HG03159 (cell line): ENCODE results near the gene PSMC4.
"Not testable (repeated sequence)": the region's sequence is repeated elsewhere in the genome, so short reads cannot be mapped to it uniquely, and the experiment has no call there.

ENCODE experiments used
- ATAC-seq: cut with Tn5 transposase; IDR thresholded peaks from one replicate; pipeline ENCODE4 v1.9.1; 2021; ENCODE audit warnings: mild to moderate bottlenecking, moderate library complexity; ENCODE audit not compliant: unreplicated experiment

The PSMC4 gene

GRCh38 chr19:39943586-39943985 is 27.4 kb upstream of the PSMC4 start:
- no peak for ATAC-seq

GRCh38 chr19:39946532-39946931 is 24.4 kb upstream of the PSMC4 start:
- no peak for ATAC-seq

GRCh38 chr19:39949026-39949747 is 21.8 kb upstream of the PSMC4 start:
- ATAC-seq, result no peak

- no peak for ATAC-seq
Observed at GRCh38 chr19:39951065-39951650, 19.8 kb upstream of the PSMC4 start.

GRCh38 chr19:39951686-39952085 is 19.3 kb upstream of the PSMC4 start:
- no peak for ATAC-seq

GRCh38 chr19:39953915-39954314 is 17.1 kb upstream of the PSMC4 start:
- ATAC-seq, result no peak

GRCh38 chr19:39957886-39958285 is 13.1 kb upstream of the PSMC4 start:
- not testable (repeated sequence) for ATAC-seq

GRCh38 chr19:39958942-39959341 is 12.0 kb upstream of the PSMC4 start:
- not testable (repeated sequence) for ATAC-seq

GRCh38 chr19:39959407-39959806 is 11.6 kb upstream of the PSMC4 start:
- not testable (repeated sequence) for ATAC-seq

GRCh38 chr19:39963898-39964297 is 7.1 kb upstream of the PSMC4 start:
- ATAC-seq, result no peak

- no peak for ATAC-seq
Observed at GRCh38 chr19:39966617-39967016, 4.3 kb upstream of the PSMC4 start.

- no peak for ATAC-seq
Observed at GRCh38 chr19:39967561-39967960, 3.4 kb upstream of the PSMC4 start.

GRCh38 chr19:39968789-39969188 is 2.2 kb upstream of the PSMC4 start:
- ATAC-seq, result no peak

GRCh38 chr19:39969266-39969665 is 1.7 kb upstream of the PSMC4 start:
- ATAC-seq, result no peak

- no peak for ATAC-seq
Observed at GRCh38 chr19:39969681-39970424, 1.1 kb upstream of the PSMC4 start.

GRCh38 chr19:39970425-39970674 is 615 bp upstream of the PSMC4 start:
- ATAC-seq, result no peak

- ATAC-seq, result peak; percentile 6
Observed at GRCh38 chr19:39971380-39972035, 543 bp downstream of the PSMC4 start.

- ATAC-seq, result no peak
Observed at GRCh38 chr19:39974377-39975155, 3.6 kb downstream of the PSMC4 start.

GRCh38 chr19:39982883-39983282 is 11.9 kb downstream of the PSMC4 start:
- no peak for ATAC-seq

GRCh38 chr19:39983695-39984300 is 12.8 kb downstream of the PSMC4 start:
- ATAC-seq, result no peak

GRCh38 chr19:39986643-39987042 is 15.7 kb downstream of the PSMC4 start:
- ATAC-seq, result no peak
